ENCODE measurements around the gene COX6A1. TPM values are rescaled to one million over a fixed set of nuclear protein-coding genes. Genes with fewer than 3 reads are reported as not detected.

The COX6A1 gene
- total RNA-seq, 1 donor from 2014 or later: 375 TPM

Other genes starting within 250 kb of the COX6A1 start
- gene GCN1, start 243.4 kb upstream of the COX6A1 start, total RNA-seq: 80.4 TPM
- 1,053 TPM for gene RPLP0, start 237.0 kb upstream of the COX6A1 start, total RNA-seq
- gene PXN, start 172.4 kb upstream of the COX6A1 start, total RNA-seq: 119 TPM
- gene RNU4-2, start 146.2 kb upstream of the COX6A1 start, total RNA-seq: 5,171 TPM
- gene RNU4-1, start 144.9 kb upstream of the COX6A1 start, total RNA-seq: 1,216 TPM
- gene SIRT4, start 135.8 kb upstream of the COX6A1 start, total RNA-seq: 3.8 TPM
- gene PLA2G1B, start 110.3 kb upstream of the COX6A1 start, total RNA-seq: 4.7 TPM
- 2.6 TPM for gene MSI1, start 68.9 kb upstream of the COX6A1 start, total RNA-seq
- gene TRIAP1, start 8.3 kb downstream of the COX6A1 start, total RNA-seq: 16.1 TPM
- gene GATC, start 8.3 kb downstream of the COX6A1 start, total RNA-seq: 30.2 TPM
- gene SRSF9, start 31.6 kb downstream of the COX6A1 start, total RNA-seq: 134 TPM
- gene DYNLL1, start 58.0 kb downstream of the COX6A1 start, total RNA-seq: 393 TPM
- gene COQ5, start 91.0 kb downstream of the COX6A1 start, total RNA-seq: 31.6 TPM
- gene RNF10, start 96.2 kb downstream of the COX6A1 start, total RNA-seq: 195 TPM
- 50.9 TPM for gene POP5, start 143.3 kb downstream of the COX6A1 start, total RNA-seq
- gene CABP1, start 202.5 kb downstream of the COX6A1 start, total RNA-seq: 2.3 TPM
- gene MLEC, start 249.0 kb downstream of the COX6A1 start, total RNA-seq: 335 TPM